Inflammatory macrophage treated with lipopolysaccharide for 1 hour (primary cell): ENCODE results near the gene TAMALIN.

Experiments used
- DNase-seq, 2 donors: peaks; one replicate each; pipeline ENCODE4 v3.0.0-alpha.2; 2020 to 2022

Gene TAMALIN

GRCh38 chr12:52014567-52015530, 8.1 kb downstream of the TAMALIN start:
- DNase-seq: no peak

GRCh38 chr12:52015532-52016041, 8.8 kb downstream of the TAMALIN start:
- DNase-seq: no peak

- no peak for DNase-seq
Observed at GRCh38 chr12:52018433-52019112, 11.8 kb downstream of the TAMALIN start.

GRCh38 chr12:52019113-52019770, 12.5 kb downstream of the TAMALIN start:
- no peak for DNase-seq

- DNase-seq: peak; percentile 34 to 47
Observed at GRCh38 chr12:52020539-52021336, 14.0 kb downstream of the TAMALIN start.

GRCh38 chr12:52022841-52023181, 16.1 kb downstream of the TAMALIN start:
- no peak for DNase-seq

GRCh38 chr12:52023182-52023975, 16.6 kb downstream of the TAMALIN start:
- DNase-seq: peak; percentile 69 to 86

GRCh38 chr12:52023976-52024688, 17.4 kb downstream of the TAMALIN start:
- DNase-seq: no peak

GRCh38 chr12:52024845-52025230, 18.1 kb downstream of the TAMALIN start:
- DNase-seq: peak; percentile 47 to 71

GRCh38 chr12:52026263-52026662, 19.5 kb downstream of the TAMALIN start:
- no peak for DNase-seq

- DNase-seq: no peak
Observed at GRCh38 chr12:52027085-52027843, 20.5 kb downstream of the TAMALIN start.

- no peak for DNase-seq
Observed at GRCh38 chr12:52029685-52030084, 22.9 kb downstream of the TAMALIN start.

GRCh38 chr12:52032446-52032803, 25.7 kb downstream of the TAMALIN start:
- DNase-seq: no peak

GRCh38 chr12:52032804-52033445, 26.2 kb downstream of the TAMALIN start:
- peak; percentile 92 to 93 for DNase-seq

GRCh38 chr12:52033446-52034140, 26.8 kb downstream of the TAMALIN start:
- no peak for DNase-seq

- no peak for DNase-seq
Observed at GRCh38 chr12:52035190-52035589, 28.4 kb downstream of the TAMALIN start.

- DNase-seq: no peak
Observed at GRCh38 chr12:52035926-52036325, 29.2 kb downstream of the TAMALIN start.

GRCh38 chr12:52036587-52037171, 29.9 kb downstream of the TAMALIN start:
- peak; percentile 45 to 81 for DNase-seq
